Epithelial cell of proximal tubule (primary cell): Measurements from ENCODE around the gene ADAM8. TPM values are rescaled to one million over a fixed set of nuclear protein-coding genes. Genes with fewer than 3 reads are reported as not detected.

Source experiments
- DNase-seq: peaks from one replicate; pipeline ENCODE4 v3.0.0-alpha.2; 2011; ENCODE audit warnings: low read depth
- H3K4me3 ChIP-seq: 2 replicates; pipeline ENCODE4 v1.5.1; 2011; ENCODE audit warnings: low read depth, mild to moderate bottlenecking, low read length
- CTCF ChIP-seq: conservative IDR thresholded peaks from 2 replicates; pipeline ENCODE4 v1.5.1; 2012; ENCODE audit warnings: low read depth, mild to moderate bottlenecking, low read length
- total RNA-seq: library from RNA; depleted of rRNA; stranded (reverse); fragments of >200 nt; gene quantifications from 2 replicates; pipeline ENCODE4 v1.2.3, GENCODE V29; 2015

The ADAM8 gene
- total RNA-seq, 1 donor from 2014 or later = 52.6 TPM

GRCh38 chr10:133255323-133255722 is 21.3 kb downstream of the ADAM8 start:
- H3K4me3 ChIP-seq = no peak overlapping the region
- no peak for DNase-seq
- TF ChIP-seq CTCF = no peak

GRCh38 chr10:133254421-133255120 is 22.1 kb downstream of the ADAM8 start:
- no peak overlapping the region for H3K4me3 ChIP-seq
- TF ChIP-seq CTCF = no peak
- no peak for DNase-seq

- DNase-seq = no peak
- no peak overlapping the region for H3K4me3 ChIP-seq
- TF ChIP-seq CTCF = no peak
Measured at GRCh38 chr10:133253361-133253955, 23.2 kb downstream of the ADAM8 start.

GRCh38 chr10:133252223-133252552 is 24.5 kb downstream of the ADAM8 start:
- TF ChIP-seq CTCF = no peak
- H3K4me3 ChIP-seq = no peak overlapping the region
- DNase-seq = no peak

GRCh38 chr10:133251388-133252222 is 25.1 kb downstream of the ADAM8 start:
- no peak for TF ChIP-seq CTCF
- no peak overlapping the region for H3K4me3 ChIP-seq
- DNase-seq = no peak

- TF ChIP-seq CTCF = no peak
- DNase-seq = no peak
- no peak overlapping the region for H3K4me3 ChIP-seq
Measured at GRCh38 chr10:133249975-133250754, 26.5 kb downstream of the ADAM8 start.
